Measurements from ENCODE around the gene STOM. TPM values are rescaled to one million over a fixed set of nuclear protein-coding genes. Genes with fewer than 3 reads are reported as not detected.

The STOM gene
- total RNA-seq, 2 donors from 2014 or later: 50.8 to 69.4 TPM

DNA sequence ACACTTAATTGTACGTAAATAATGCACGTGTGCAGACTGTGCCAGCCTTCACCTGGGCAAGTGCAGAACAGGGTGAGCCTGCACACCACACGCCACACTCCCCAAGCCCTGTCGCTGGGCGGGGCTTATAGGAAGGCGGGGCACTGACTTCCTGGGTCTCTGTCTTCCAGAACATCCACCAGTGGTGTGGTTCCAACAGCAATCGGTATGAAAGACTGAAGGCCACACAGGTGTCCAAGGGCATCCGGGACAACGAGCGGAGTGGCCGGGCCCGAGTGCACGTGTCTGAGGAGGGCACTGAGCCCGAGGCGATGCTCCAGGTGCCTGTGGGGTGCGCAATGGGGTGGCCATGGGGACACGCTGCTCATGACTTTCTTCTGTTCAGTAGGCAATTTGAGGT, 57.9 kb downstream of the STOM start:
- H3K4me1 Mint-ChIP-seq: no peaks in the 10 kb centered on the region
- no peak for ATAC-seq (replicated peaks)
- no peaks in the 10 kb centered on the region for H3K27me3 Mint-ChIP-seq

GRCh38 chr9:121310571-121310970, 59.5 kb downstream of the STOM start:
- ATAC-seq (replicated peaks): no peak
- H3K9me3 Mint-ChIP-seq: no peaks in the 10 kb centered on the region
- no peak overlapping the region for H3K27ac Mint-ChIP-seq
- no peak overlapping the region for H3K4me3 Mint-ChIP-seq
- H3K4me1 Mint-ChIP-seq: no peaks in the 10 kb centered on the region
- no peaks in the 10 kb centered on the region for H3K27me3 Mint-ChIP-seq
- no peaks in the 10 kb centered on the region for H3K36me3 Mint-ChIP-seq (ENCODE audit: low read depth)

More for the DNA sequence above, 57.9 kb downstream of the STOM start:
- Mint-ChIP-seq H3K4me3 (no peak overlapping the region), H3K36me3 (ENCODE audit: low read depth) (no peaks in the 10 kb centered on the region), H3K27ac (no peak overlapping the region), H3K9me3 (no peaks in the 10 kb centered on the region)

GRCh38 chr9:121309833-121310425, 60.1 kb downstream of the STOM start:
- no peaks in the 10 kb centered on the region for H3K36me3 Mint-ChIP-seq (ENCODE audit: low read depth)
- no peaks in the 10 kb centered on the region for H3K9me3 Mint-ChIP-seq
- no peak for ATAC-seq (replicated peaks)
- H3K4me3 Mint-ChIP-seq: no peak overlapping the region
- no peaks in the 10 kb centered on the region for H3K4me1 Mint-ChIP-seq
- H3K27ac Mint-ChIP-seq: no peak overlapping the region
- H3K27me3 Mint-ChIP-seq: no peaks in the 10 kb centered on the region

- no peaks in the 10 kb centered on the region for H3K36me3 Mint-ChIP-seq (ENCODE audit: low read depth)
- no peak overlapping the region for H3K4me3 Mint-ChIP-seq
- ATAC-seq (replicated peaks): no peak
- no peaks in the 10 kb centered on the region for H3K27me3 Mint-ChIP-seq
- H3K27ac Mint-ChIP-seq: no peak overlapping the region
- H3K4me1 Mint-ChIP-seq: no peaks in the 10 kb centered on the region
- no peaks in the 10 kb centered on the region for H3K9me3 Mint-ChIP-seq
Observed at GRCh38 chr9:121309171-121309570, 60.9 kb downstream of the STOM start.

DNA sequence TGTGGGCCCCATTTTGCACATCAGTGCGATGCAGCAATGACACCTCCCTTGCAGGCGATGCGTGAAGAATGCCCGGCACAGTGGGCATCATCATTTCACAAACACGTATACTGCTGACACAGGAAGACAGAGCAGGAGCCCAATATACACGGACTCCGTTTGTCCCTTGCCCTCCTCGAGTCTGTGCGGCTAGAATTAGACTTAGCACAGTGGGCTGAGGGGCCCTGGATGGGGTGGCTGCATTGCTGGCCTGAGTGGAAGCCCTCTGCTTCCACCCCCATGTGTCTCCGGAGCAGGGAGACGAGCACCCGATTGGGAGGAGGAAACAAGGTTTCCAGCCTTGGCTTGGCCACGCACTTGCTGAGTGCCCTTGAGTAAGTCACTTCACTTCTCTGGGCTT, 61.3 kb downstream of the STOM start:
- Mint-ChIP-seq H3K9me3 (no peaks in the 10 kb centered on the region), H3K36me3 (ENCODE audit: low read depth) (no peaks in the 10 kb centered on the region), H3K4me3 (no peak overlapping the region), H3K4me1 (no peaks in the 10 kb centered on the region), H3K27ac (no peak overlapping the region), H3K27me3 (no peaks in the 10 kb centered on the region)
- no peak for ATAC-seq (replicated peaks)

- no peak overlapping the region for H3K27ac Mint-ChIP-seq
- H3K36me3 Mint-ChIP-seq (ENCODE audit: low read depth): no peaks in the 10 kb centered on the region
- ATAC-seq (replicated peaks): no peak
- no peaks in the 10 kb centered on the region for H3K27me3 Mint-ChIP-seq
- no peaks in the 10 kb centered on the region for H3K4me1 Mint-ChIP-seq
- no peak overlapping the region for H3K4me3 Mint-ChIP-seq
- H3K9me3 Mint-ChIP-seq: no peaks in the 10 kb centered on the region
Observed at GRCh38 chr9:121307976-121308375, 62.1 kb downstream of the STOM start.

GRCh38 chr9:121305269-121305994, 64.6 kb downstream of the STOM start:
- Mint-ChIP-seq H3K27ac (no peak overlapping the region), H3K9me3 (no peaks in the 10 kb centered on the region), H3K36me3 (ENCODE audit: low read depth) (no peaks in the 10 kb centered on the region), H3K4me3 (no peak overlapping the region), H3K27me3 (peaks cover 3% of the 10 kb centered on the region), H3K4me1 (peaks cover under 1% of the 10 kb centered on the region)
- ATAC-seq (replicated peaks): no peak

- no peak overlapping the region for H3K4me3 Mint-ChIP-seq
- peaks cover 7% of the 10 kb centered on the region for H3K4me1 Mint-ChIP-seq
- ATAC-seq (replicated peaks): no peak
- peaks cover 9% of the 10 kb centered on the region for H3K27me3 Mint-ChIP-seq
- H3K36me3 Mint-ChIP-seq (ENCODE audit: low read depth): no peaks in the 10 kb centered on the region
- no peaks in the 10 kb centered on the region for H3K9me3 Mint-ChIP-seq
- H3K27ac Mint-ChIP-seq: no peak overlapping the region
Observed at GRCh38 chr9:121304707-121305106, 65.3 kb downstream of the STOM start.

DNA sequence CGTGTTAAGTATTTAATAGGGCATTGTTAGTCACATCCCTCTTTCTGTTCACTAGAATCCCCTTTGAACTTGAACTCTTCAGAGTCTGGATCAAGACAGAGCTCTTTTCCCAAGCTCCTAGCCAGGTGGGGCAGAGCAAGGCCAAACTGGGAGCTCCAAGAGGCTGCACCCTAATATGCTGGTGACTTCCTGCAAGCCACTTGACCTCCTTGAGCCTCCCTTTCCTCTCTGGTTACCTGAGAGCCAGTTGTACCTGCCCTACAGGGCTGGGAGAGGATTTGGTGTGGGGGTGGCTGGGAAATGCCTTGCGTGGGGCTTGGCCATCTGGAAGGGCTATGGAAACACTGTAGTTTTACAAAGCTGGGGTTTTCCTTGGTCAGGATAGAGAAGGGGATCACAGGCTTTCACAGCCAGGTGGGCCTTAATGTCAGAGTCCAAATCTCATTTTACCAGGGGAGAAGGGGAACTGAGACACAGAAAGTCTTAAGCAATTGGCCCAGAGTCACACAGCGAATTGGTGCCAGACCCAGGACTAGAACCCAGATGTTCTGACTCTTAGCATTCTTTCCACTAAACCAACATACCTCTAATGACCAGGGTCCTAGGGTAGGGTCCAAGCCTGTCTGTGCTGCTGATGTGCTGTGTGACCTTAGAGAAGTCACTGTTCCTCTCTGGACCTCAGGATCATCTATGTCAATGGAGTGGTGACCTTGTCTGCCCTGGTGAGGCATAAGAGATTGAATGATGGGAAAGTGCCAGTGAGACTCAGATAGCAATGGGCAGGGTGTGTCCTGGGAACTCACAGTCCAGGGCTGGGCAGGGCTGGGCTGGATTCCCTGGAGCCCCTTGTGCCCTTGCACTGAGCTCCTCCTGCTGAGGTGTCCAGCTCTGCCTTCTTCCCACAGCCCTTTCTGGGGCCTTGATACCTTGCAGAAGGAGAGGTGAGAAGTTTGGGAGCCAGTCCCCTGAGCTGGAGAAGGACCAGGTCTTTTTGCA, 66.3 kb downstream of the STOM start:
- Mint-ChIP-seq H3K4me3 (no peak overlapping the region), H3K9me3 (no peaks in the 10 kb centered on the region), H3K4me1 (peaks cover 7% of the 10 kb centered on the region), H3K27me3 (peaks cover 11% of the 10 kb centered on the region), H3K27ac (no peak overlapping the region), H3K36me3 (ENCODE audit: low read depth) (no peaks in the 10 kb centered on the region)
- no peak for ATAC-seq (replicated peaks)

GRCh38 chr9:121302786-121303185, 67.3 kb downstream of the STOM start:
- Mint-ChIP-seq H3K4me1 (peaks cover 11% of the 10 kb centered on the region), H3K27ac (no peak overlapping the region), H3K4me3 (no peak overlapping the region), H3K27me3 (peaks cover 20% of the 10 kb centered on the region), H3K9me3 (no peaks in the 10 kb centered on the region), H3K36me3 (ENCODE audit: low read depth) (no peaks in the 10 kb centered on the region)
- ATAC-seq (replicated peaks): no peak

GRCh38 chr9:121302341-121302740, 67.7 kb downstream of the STOM start:
- no peak overlapping the region for H3K4me3 Mint-ChIP-seq
- H3K9me3 Mint-ChIP-seq: no peaks in the 10 kb centered on the region
- no peak for ATAC-seq (replicated peaks)
- H3K27me3 Mint-ChIP-seq: peaks cover 24% of the 10 kb centered on the region
- peaks cover 11% of the 10 kb centered on the region for H3K4me1 Mint-ChIP-seq
- no peak overlapping the region for H3K27ac Mint-ChIP-seq
- H3K36me3 Mint-ChIP-seq (ENCODE audit: low read depth): no peaks in the 10 kb centered on the region

DNA sequence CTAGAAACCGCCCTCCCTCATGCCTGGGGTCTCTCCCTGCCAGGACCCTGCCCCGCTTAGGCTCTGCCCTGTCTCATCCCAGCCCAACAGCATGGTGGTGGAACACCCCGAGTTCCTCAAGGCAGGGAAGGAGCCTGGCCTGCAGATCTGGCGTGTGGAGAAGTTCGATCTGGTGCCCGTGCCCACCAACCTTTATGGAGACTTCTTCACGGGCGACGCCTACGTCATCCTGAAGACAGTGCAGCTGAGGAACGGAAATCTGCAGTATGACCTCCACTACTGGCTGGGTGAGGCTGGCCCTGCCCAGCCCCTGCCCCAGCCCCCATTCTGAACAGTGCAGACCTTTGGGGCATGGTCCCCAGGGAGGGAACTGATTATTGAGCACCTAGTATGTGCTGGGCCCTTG, 68.2 kb downstream of the STOM start:
- no peak overlapping the region for H3K4me3 Mint-ChIP-seq
- ATAC-seq (replicated peaks): no peak
- no peaks in the 10 kb centered on the region for H3K9me3 Mint-ChIP-seq
- H3K27ac Mint-ChIP-seq: no peak overlapping the region
- peaks cover 24% of the 10 kb centered on the region for H3K27me3 Mint-ChIP-seq
- peaks cover 11% of the 10 kb centered on the region for H3K4me1 Mint-ChIP-seq
- no peaks in the 10 kb centered on the region for H3K36me3 Mint-ChIP-seq (ENCODE audit: low read depth)

DNA sequence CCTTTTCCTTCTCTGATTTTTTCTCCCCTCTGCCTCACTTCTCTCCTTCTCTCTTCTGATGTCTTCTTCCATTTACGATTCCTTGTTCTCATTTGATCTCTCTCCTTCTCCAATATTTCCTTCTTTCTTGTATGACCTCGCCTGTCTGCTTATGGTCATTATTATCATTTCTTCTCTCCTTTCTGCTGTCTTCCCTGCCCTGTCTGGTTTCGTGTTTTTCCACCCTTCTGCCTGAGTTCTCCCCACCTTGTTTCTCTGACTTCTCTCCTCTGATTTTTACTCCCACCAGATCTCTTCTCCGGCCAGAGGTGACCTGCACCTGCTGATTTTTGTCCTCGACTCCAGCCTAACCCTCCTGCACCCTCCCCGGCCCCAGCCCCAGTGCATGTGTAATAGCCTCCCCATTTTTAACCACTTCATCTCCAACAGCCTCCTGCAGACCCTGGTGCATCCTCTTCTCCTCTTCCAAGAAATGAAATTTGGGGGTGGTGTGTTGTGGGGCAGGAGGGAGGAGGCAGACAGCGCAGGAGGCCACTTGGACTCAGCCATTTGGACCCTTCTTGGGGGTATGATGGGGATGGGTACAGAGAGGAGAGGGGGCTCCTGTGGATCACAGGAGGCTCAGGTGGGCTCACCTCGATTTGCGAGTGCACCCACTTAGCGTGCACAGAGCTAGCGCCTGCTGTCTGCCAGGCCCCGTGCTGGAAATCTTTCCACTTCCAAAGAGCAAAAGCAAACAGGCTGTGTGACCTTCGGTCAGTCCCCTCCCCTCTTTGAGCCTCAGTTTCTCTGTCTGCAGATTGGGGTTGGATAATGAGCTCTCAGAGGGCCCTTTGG, 69.5 kb downstream of the STOM start:
- Mint-ChIP-seq H3K27ac (no peak overlapping the region), H3K27me3 (peaks cover 24% of the 10 kb centered on the region), H3K4me3 (peak overlapping the region; percentile 63), H3K9me3 (no peaks in the 10 kb centered on the region), H3K4me1 (peaks cover 11% of the 10 kb centered on the region), H3K36me3 (ENCODE audit: low read depth) (no peaks in the 10 kb centered on the region)
- no peak for ATAC-seq (replicated peaks)
